GM23338 (cell line): ENCODE measurements around the gene CAVIN2. TPM values are rescaled to one million over a fixed set of nuclear protein-coding genes. Genes with fewer than 3 reads are reported as not detected.

Source experiments
- ATAC-seq: fragments of 200-7000 bp; cut with Tn5 transposase; 3 replicates; pipeline ENCODE4 v1.9.1; 2020
- DNase-seq: peaks from one replicate; pipeline ENCODE4 v3.0.0-alpha.2; 2015; ENCODE audit warnings: low spot score
- H2AFZ ChIP-seq: fragments of 200-600 bp; sonication (generic); 2 replicates; pipeline ENCODE4 v1.8.0; 2016; ENCODE audit warnings: antibody characterized with exemption, mild to moderate bottlenecking, moderate library complexity
- H3F3A ChIP-seq: fragments of 200-600 bp; sonication (generic); replicated peaks from 2 replicates; pipeline ENCODE4 v1.8.0; 2017; ENCODE audit warnings: antibody characterized with exemption, mixed run types, low read depth
- H3K27ac ChIP-seq: fragments of 200-600 bp; sonication (generic); 2 replicates; pipeline ENCODE4 v1.6.1; 2016; ENCODE audit warnings: low read depth
- H3K27me3 ChIP-seq: fragments of 200-600 bp; sonication (generic); 2 replicates; pipeline ENCODE4 v1.8.0; 2016; ENCODE audit warnings: mild to moderate bottlenecking, mixed run types, moderate library complexity; ENCODE audit not compliant: insufficient read depth
- H3K36me3 ChIP-seq: fragments of 200-600 bp; sonication (generic); 2 replicates; pipeline ENCODE4 v1.8.0; 2016; ENCODE audit warnings: mild to moderate bottlenecking; ENCODE audit not compliant: insufficient read depth
- H3K4me1 ChIP-seq: fragments of 200-600 bp; sonication (generic); 2 replicates; pipeline ENCODE4 v1.8.0; 2016; ENCODE audit warnings: mild to moderate bottlenecking, moderate library complexity; ENCODE audit not compliant: insufficient read depth
- H3K4me2 ChIP-seq: fragments of 200-600 bp; sonication (generic); 2 replicates; pipeline ENCODE4 v1.7.1; 2017; ENCODE audit warnings: mixed run types
- H3K4me3 ChIP-seq: fragments of 200-600 bp; sonication (generic); 2 replicates; pipeline ENCODE4 v1.6.1; 2016; ENCODE audit warnings: mixed run types
- H3K79me2 ChIP-seq: fragments of 200-600 bp; sonication (generic); replicated peaks from 2 replicates; pipeline ENCODE4 v1.8.0; 2017; ENCODE audit warnings: mild to moderate bottlenecking; ENCODE audit not compliant: insufficient read depth
- H3K9me2 ChIP-seq: fragments of 200-600 bp; sonication (generic); 2 replicates; pipeline ENCODE4 v1.8.0; 2017; ENCODE audit not compliant: insufficient read depth
- H4K20me1 ChIP-seq: fragments of 200-600 bp; sonication (generic); replicated peaks from 2 replicates; pipeline ENCODE4 v1.8.0; 2017; ENCODE audit warnings: mild to moderate bottlenecking; ENCODE audit not compliant: insufficient read depth
- H3K27ac Mint-ChIP-seq: 2 replicates; pipeline ENCODE4 v1.8.0; 2020; ENCODE audit warnings: inconsistent platforms, mild to moderate bottlenecking, moderate library complexity, mixed read lengths
- H3K27me3 Mint-ChIP-seq: 3 replicates; pipeline ENCODE4 v1.8.0; 2022; ENCODE audit warnings: low read depth, mild to moderate bottlenecking, moderate library complexity, mixed read lengths, inconsistent platforms; ENCODE audit not compliant: insufficient read depth, poor library complexity
- H3K36me3 Mint-ChIP-seq: 3 replicates; pipeline ENCODE4 v1.8.0; 2021; ENCODE audit warnings: low read depth, mild to moderate bottlenecking, inconsistent platforms, moderate library complexity, mixed read lengths
- H3K4me1 Mint-ChIP-seq: 3 replicates; pipeline ENCODE4 v1.8.0; 2020; ENCODE audit warnings: mild to moderate bottlenecking, inconsistent platforms, mixed read lengths
- H3K4me3 Mint-ChIP-seq: 3 replicates; pipeline ENCODE4 v1.8.0; 2021; ENCODE audit warnings: moderate library complexity, mild to moderate bottlenecking, inconsistent platforms, mixed read lengths
- H3K9me3 Mint-ChIP-seq: 3 replicates; pipeline ENCODE4 v1.8.0; 2020; ENCODE audit warnings: moderate library complexity, mild to moderate bottlenecking, inconsistent platforms, mixed read lengths
- CREB1 ChIP-seq: fragments of 250-450 bp; sonication (Bioruptor Pico); IDR thresholded peaks from 2 replicates; pipeline ENCODE4 v1.5.0; 2020; ENCODE audit warnings: low read depth, mild to moderate bottlenecking, moderate library complexity
- EZH2 ChIP-seq: fragments of 200-600 bp; sonication (generic); IDR thresholded peaks from one replicate; pipeline ENCODE4 v1.8.0; 2017; ENCODE audit warnings: antibody characterized with exemption, mild to moderate bottlenecking, low read depth; ENCODE audit not compliant: unreplicated experiment
- EZH2phosphoT487 ChIP-seq: fragments of 200-600 bp; sonication (generic); IDR thresholded peaks from one replicate; pipeline ENCODE4 v1.8.1; 2018; ENCODE audit warnings: antibody characterized with exemption; ENCODE audit not compliant: unreplicated experiment
- NANOG ChIP-seq: IDR thresholded peaks from 2 replicates; pipeline ENCODE4 v1.6.1; 2016; ENCODE audit warnings: antibody characterized with exemption, borderline replicate concordance
- POLR2AphosphoS5 ChIP-seq: IDR thresholded peaks from 2 replicates; pipeline ENCODE4 v1.6.1; 2016; ENCODE audit warnings: antibody characterized with exemption, low read depth
- STAT1 ChIP-seq: IDR thresholded peaks from one replicate; pipeline ENCODE4 v1.6.1; 2016; ENCODE audit warnings: antibody characterized with exemption; ENCODE audit not compliant: unreplicated experiment
- ZNF331 ChIP-seq: fragments of 250-450 bp; sonication (Bioruptor Pico); IDR thresholded peaks from 2 replicates; pipeline ENCODE4 v1.5.0; 2020; ENCODE audit warnings: low read depth, mild to moderate bottlenecking, moderate library complexity
- polyA plus RNA-seq: library from polyadenylated mRNA; unstranded; fragments of >200 nt; fragmentation: Nextera tagmentation; extraction: Ambion mirVana; gene quantifications from 2 replicates; pipeline ENCODE4 v1.2.1, GENCODE V29; 2016
- total RNA-seq: library from RNA; depleted of rRNA; stranded (reverse); fragments of >200 nt; shearing (Covaris generic); gene quantifications from 2 replicates; pipeline ENCODE4 v1.2.3, GENCODE V29; 2014
- TF ChIP-seq, protein P1 (sequence below), 2 experiments: fragments of 200-600 bp in 1 of 2; sonication (generic) in 1 of 2; conservative IDR thresholded peaks; 2 replicates each; pipeline versions ENCODE4 v1.5.1 to v1.6.1; 2016 to 2017; ENCODE audit warnings: antibody characterized with exemption in 2 of 2, low read depth in 2 of 2, mild to moderate bottlenecking in 2 of 2, moderate library complexity in 1 of 2

Gene CAVIN2
- total and polyA plus RNA-seq, 2 experiments from 2014 or later = 0.07 to 0.15 TPM

DNA sequence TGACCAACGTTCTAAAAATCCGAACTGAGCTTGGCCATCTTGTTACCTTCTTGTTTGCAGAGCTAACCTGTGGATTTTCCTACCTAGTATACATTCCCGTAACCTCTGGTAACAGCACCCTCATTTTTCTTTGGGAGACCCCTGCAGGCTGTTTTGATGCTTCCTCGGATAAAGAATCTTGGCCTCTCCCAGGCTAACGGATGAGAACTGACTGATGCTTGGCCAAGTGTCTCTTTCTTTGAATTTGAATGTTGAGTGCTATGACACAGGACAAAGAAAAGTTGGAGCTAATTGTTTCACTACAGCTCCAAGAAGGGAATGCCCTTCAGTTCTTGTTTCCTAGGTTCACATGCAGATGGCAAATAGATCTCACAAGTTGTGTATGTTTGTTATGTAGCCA is 19.3 kb upstream of the CAVIN2 start:
- peaks cover 29% of the 10 kb centered on the region for H3K4me1 Mint-ChIP-seq
- no peaks in the 10 kb centered on the region for H4K20me1 ChIP-seq
- H3K27ac Mint-ChIP-seq = no peak overlapping the region
- peak overlapping the region; percentile 3; the same call in 1 of the 2 replicates for H2AFZ ChIP-seq
- no peaks in the 10 kb centered on the region for H3K36me3 ChIP-seq
- H3K27me3 ChIP-seq = no peaks in the 10 kb centered on the region
- H3K4me2 ChIP-seq = no peak overlapping the region
- DNase-seq (peak; percentile 54), ATAC-seq (peak; percentile 22)
- no peaks in the 10 kb centered on the region for H3K79me2 ChIP-seq
- no peaks in the 10 kb centered on the region for H3K36me3 Mint-ChIP-seq
- H3K4me1 ChIP-seq = peaks cover 2% of the 10 kb centered on the region; the same call in 1 of the 2 replicates
- H3K27me3 Mint-ChIP-seq = no peaks in the 10 kb centered on the region
- TF ChIP-seq NANOG (no peak), ZNF331 (CRISPR knock-in tag) (no peak), EZH2 (no peak), STAT1 (no peak), CREB1 (CRISPR knock-in tag) (no peak), POLR2AphosphoS5 (no peak)
- TF ChIP-seq, protein P1, sequence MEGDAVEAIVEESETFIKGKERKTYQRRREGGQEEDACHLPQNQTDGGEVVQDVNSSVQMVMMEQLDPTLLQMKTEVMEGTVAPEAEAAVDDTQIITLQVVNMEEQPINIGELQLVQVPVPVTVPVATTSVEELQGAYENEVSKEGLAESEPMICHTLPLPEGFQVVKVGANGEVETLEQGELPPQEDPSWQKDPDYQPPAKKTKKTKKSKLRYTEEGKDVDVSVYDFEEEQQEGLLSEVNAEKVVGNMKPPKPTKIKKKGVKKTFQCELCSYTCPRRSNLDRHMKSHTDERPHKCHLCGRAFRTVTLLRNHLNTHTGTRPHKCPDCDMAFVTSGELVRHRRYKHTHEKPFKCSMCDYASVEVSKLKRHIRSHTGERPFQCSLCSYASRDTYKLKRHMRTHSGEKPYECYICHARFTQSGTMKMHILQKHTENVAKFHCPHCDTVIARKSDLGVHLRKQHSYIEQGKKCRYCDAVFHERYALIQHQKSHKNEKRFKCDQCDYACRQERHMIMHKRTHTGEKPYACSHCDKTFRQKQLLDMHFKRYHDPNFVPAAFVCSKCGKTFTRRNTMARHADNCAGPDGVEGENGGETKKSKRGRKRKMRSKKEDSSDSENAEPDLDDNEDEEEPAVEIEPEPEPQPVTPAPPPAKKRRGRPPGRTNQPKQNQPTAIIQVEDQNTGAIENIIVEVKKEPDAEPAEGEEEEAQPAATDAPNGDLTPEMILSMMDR (conservative IDR thresholded peaks at IDR 0.05; ENCODE audit: low read depth in 2 of 2) = peak; percentile 47 to 57; a peak in 3 of 4 replicates
- H3K27ac ChIP-seq = no peak overlapping the region
- H3F3A ChIP-seq = no peaks in the 10 kb centered on the region
- no peak overlapping the region for H3K4me3 ChIP-seq
- no peaks in the 10 kb centered on the region for H3K9me3 Mint-ChIP-seq
- no peak overlapping the region for H3K4me3 Mint-ChIP-seq
- no peaks in the 10 kb centered on the region for H3K9me2 ChIP-seq

DNA sequence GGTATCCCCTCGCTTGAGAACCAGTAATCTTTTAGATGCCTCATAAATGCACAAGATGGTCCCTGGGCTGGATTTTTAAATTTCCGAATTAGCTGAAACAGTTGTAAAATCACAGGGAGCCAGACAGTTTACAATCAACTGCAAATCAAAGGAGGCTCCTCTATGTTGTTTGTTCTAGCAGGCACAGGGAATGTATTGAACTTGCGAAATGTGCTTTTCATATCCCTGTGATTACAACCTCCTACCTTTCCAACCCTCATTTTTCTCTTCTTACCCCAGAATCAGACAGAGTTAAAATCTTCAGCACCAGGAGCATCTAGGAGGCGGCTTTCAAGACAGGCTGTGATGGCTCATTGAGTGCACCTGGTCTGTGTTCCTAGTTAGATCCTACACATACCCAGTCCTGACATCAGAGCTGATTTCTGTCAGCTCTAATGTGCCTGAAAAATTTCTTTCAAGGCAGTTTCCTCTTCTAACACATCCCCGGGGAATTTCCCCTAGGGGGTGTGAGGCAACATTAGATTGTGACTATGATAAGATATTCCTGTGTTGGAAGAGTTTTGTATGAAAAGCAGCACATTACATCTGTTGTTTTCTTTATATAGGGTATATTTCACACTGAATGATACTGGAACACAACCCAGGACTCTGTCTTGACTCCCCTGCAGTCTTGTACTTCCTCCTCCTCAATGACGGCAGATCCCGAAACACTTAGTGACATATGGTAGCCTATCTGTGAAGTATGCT is 17.9 kb upstream of the CAVIN2 start:
- H3K4me1 Mint-ChIP-seq = peaks cover 26% of the 10 kb centered on the region
- H3F3A ChIP-seq = no peaks in the 10 kb centered on the region
- no peaks in the 10 kb centered on the region for H3K79me2 ChIP-seq
- DNase-seq = no peak
- H3K4me3 Mint-ChIP-seq = no peak overlapping the region
- no peak for TF ChIP-seq EZH2phosphoT487
- TF ChIP-seq POLR2AphosphoS5 = no peak
- TF ChIP-seq CREB1 (CRISPR knock-in tag) = no peak
- TF ChIP-seq EZH2 = no peak
- no peaks in the 10 kb centered on the region for H3K27me3 ChIP-seq
- no peak overlapping the region for H3K27ac Mint-ChIP-seq
- H4K20me1 ChIP-seq = no peaks in the 10 kb centered on the region
- H3K9me2 ChIP-seq = no peaks in the 10 kb centered on the region
- no peak overlapping the region for H3K4me3 ChIP-seq
- no peak overlapping the region for H2AFZ ChIP-seq
- no peaks in the 10 kb centered on the region for H3K36me3 ChIP-seq
- H3K27ac ChIP-seq = no peak overlapping the region
- H3K27me3 Mint-ChIP-seq = no peaks in the 10 kb centered on the region
- no peak overlapping the region for H3K4me2 ChIP-seq
- H3K9me3 Mint-ChIP-seq = no peaks in the 10 kb centered on the region
- no peaks in the 10 kb centered on the region for H3K36me3 Mint-ChIP-seq
- peaks cover 6% of the 10 kb centered on the region; the same call in 1 of the 2 replicates for H3K4me1 ChIP-seq
- no peak for ATAC-seq
